Spinal cord (tissue), 10 donors: ENCODE results near the gene ST6GALNAC3. TPM values are rescaled to one million over a fixed set of nuclear protein-coding genes. Genes with fewer than 3 reads are reported as not detected.
"Not testable (repeated sequence)": the region's sequence is repeated elsewhere in the genome, so short reads cannot be mapped to it uniquely, and the experiment has no call there.

Experiments used
- DNase-seq, 6 donors: peaks; one replicate each; pipeline versions ENCODE4 v3.0.0 to v3.0.0-alpha.2; 2013 to 2015; ENCODE audit warnings: low spot score in 6 of 6, low read depth in 4 of 6
- H3K27ac ChIP-seq: one replicate; pipeline ENCODE4 v1.5.1; 2013; ENCODE audit warnings: low read depth, low read length, control low read depth
- H3K27me3 ChIP-seq: one replicate; pipeline ENCODE4 v1.6.1; 2013; ENCODE audit warnings: low read length; ENCODE audit not compliant: control insufficient read depth, insufficient read depth
- H3K36me3 ChIP-seq: one replicate; pipeline ENCODE4 v1.6.1; 2013; ENCODE audit warnings: low read length; ENCODE audit not compliant: control insufficient read depth, insufficient read depth
- H3K4me1 ChIP-seq: one replicate; pipeline ENCODE4 v1.6.1; 2013; ENCODE audit warnings: low read length; ENCODE audit not compliant: control insufficient read depth, insufficient read depth
- H3K4me3 ChIP-seq: one replicate; pipeline ENCODE4 v1.5.1; 2013; ENCODE audit warnings: low read depth, low read length, control low read depth
- H3K9me3 ChIP-seq: one replicate; pipeline ENCODE4 v1.6.1; 2013; ENCODE audit warnings: low read length; ENCODE audit not compliant: control insufficient read depth, insufficient read depth
- WGBS: methylation state at CpG from one replicate; pipeline ENCODE4 v1.1.5; 2013; ENCODE audit warnings: missing lambda C conversion rate; ENCODE audit not compliant: insufficient coverage; 5-methylcytosine and 5-hydroxymethylcytosine counted together
- polyA plus RNA-seq, 2 donors: library from polyadenylated mRNA; unstranded; fragments of 120-200 nt; gene quantifications; one replicate each; pipeline ENCODE4 v1.2.1, GENCODE V29; 2013; ENCODE audit not compliant: insufficient read length in 2 of 2
- total RNA-seq, 2 donors: library from RNA; depleted of rRNA in 1 of 2; stranded (reverse); fragments of 120-200 nt in 1 of 2; fragments of >200 nt in 1 of 2; gene quantifications; one replicate each; pipeline versions ENCODE4 v1.2.3 to v1.2.4, GENCODE V29; 2013 to 2014
- donor health status: healthy.

The ST6GALNAC3 gene
- total and polyA plus RNA-seq, 4 donors, result 17.2 to 64.0 (median 26.0) TPM

DNA sequence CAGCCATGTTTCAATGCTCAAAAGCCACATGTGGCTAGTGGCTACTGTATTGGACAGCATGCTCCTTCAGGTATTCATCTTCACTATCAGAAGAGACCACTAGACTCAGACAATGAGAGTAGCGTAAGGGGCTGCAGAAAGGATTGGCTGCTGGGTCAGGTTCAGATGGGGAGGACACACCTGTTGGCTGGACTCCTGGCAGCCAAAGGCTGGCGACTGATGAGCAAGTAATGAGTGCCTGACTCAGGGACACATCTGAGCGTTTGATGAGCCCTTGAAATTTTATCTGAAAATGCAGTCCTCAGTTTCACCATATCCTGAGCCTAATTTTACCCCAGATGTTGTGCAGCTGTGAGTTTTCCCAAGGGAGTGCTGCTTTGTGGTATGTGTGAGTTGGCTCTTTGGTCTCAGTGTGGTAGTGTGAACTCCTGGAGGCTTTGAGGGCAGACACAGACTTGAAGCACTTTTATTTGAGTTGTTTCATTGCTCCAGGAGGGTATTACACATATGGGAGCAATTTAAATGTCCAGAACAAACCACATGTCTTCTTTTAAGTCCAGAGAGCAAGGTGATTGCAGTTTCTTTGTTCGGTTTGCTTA, 9.6 kb downstream of the ST6GALNAC3 start:
- 76% methylated on average over 3 of the region's 4 CpGs for WGBS
- no peaks in the 10 kb centered on the region for H3K4me1 ChIP-seq
- H3K27ac ChIP-seq, result no peak overlapping the region
- H3K27me3 ChIP-seq, result no peaks in the 10 kb centered on the region
- no peaks in the 10 kb centered on the region for H3K36me3 ChIP-seq
- no peak overlapping the region for H3K4me3 ChIP-seq
- no peaks in the 10 kb centered on the region for H3K9me3 ChIP-seq
- DNase-seq, result peak in 2 of 6 donors; percentile 25 to 44

- DNase-seq, result no peak
- Histone ChIP-seq H3K27me3 (no peaks in the 10 kb centered on the region), H3K36me3 (no peaks in the 10 kb centered on the region), H3K9me3 (no peaks in the 10 kb centered on the region), H3K4me3 (no peak overlapping the region), H3K27ac (no peak overlapping the region), H3K4me1 (no peaks in the 10 kb centered on the region)
- WGBS, result no CpG with 5 or more reads among the region's 3 CpGs
Observed at GRCh38 chr1:76084685-76085084, 10.1 kb downstream of the ST6GALNAC3 start.

- WGBS, result no CpG with 5 or more reads among the region's 3 CpGs
- no peak overlapping the region for H3K27ac ChIP-seq
- no peaks in the 10 kb centered on the region for H3K4me1 ChIP-seq
- H3K9me3 ChIP-seq, result no peaks in the 10 kb centered on the region
- no peaks in the 10 kb centered on the region for H3K27me3 ChIP-seq
- no peak for DNase-seq
- no peaks in the 10 kb centered on the region for H3K36me3 ChIP-seq
- H3K4me3 ChIP-seq, result no peak overlapping the region
Observed at GRCh38 chr1:76086109-76086508, 11.6 kb downstream of the ST6GALNAC3 start.

GRCh38 chr1:76086597-76086996, 12.1 kb downstream of the ST6GALNAC3 start:
- Histone ChIP-seq H3K27ac (no peak overlapping the region), H3K4me3 (no peak overlapping the region), H3K36me3 (no peaks in the 10 kb centered on the region), H3K9me3 (no peaks in the 10 kb centered on the region), H3K27me3 (no peaks in the 10 kb centered on the region), H3K4me1 (no peaks in the 10 kb centered on the region)
- no peak for DNase-seq
- 86% methylated on average over 1 of the region's 2 CpGs for WGBS

- Histone ChIP-seq H3K4me1 (no peaks in the 10 kb centered on the region), H3K4me3 (no peak overlapping the region), H3K9me3 (no peaks in the 10 kb centered on the region), H3K27ac (no peak overlapping the region), H3K27me3 (no peaks in the 10 kb centered on the region), H3K36me3 (no peaks in the 10 kb centered on the region)
- DNase-seq, result no peak
- 87% methylated on average over 6 of the region's 7 CpGs for WGBS
Observed at GRCh38 chr1:76090283-76091203, 16.0 kb downstream of the ST6GALNAC3 start.

GRCh38 chr1:76092812-76093211, 18.3 kb downstream of the ST6GALNAC3 start:
- Histone ChIP-seq H3K36me3 (no peaks in the 10 kb centered on the region), H3K27me3 (no peaks in the 10 kb centered on the region), H3K9me3 (no peaks in the 10 kb centered on the region), H3K27ac (no peak overlapping the region), H3K4me3 (no peak overlapping the region), H3K4me1 (peaks cover 3% of the 10 kb centered on the region)
- WGBS, result 100% methylated on average over 2 of the region's 3 CpGs
- DNase-seq, result no peak

- Histone ChIP-seq H3K4me3 (no peak overlapping the region), H3K27ac (no peak overlapping the region), H3K27me3 (no peaks in the 10 kb centered on the region), H3K36me3 (no peaks in the 10 kb centered on the region), H3K9me3 (no peaks in the 10 kb centered on the region), H3K4me1 (peaks cover 3% of the 10 kb centered on the region)
- 77% methylated on average over 6 of the region's 8 CpGs for WGBS
- no peak for DNase-seq
Observed at GRCh38 chr1:76093522-76094312, 19.2 kb downstream of the ST6GALNAC3 start.

- no peaks in the 10 kb centered on the region for H3K9me3 ChIP-seq
- no peak overlapping the region for H3K27ac ChIP-seq
- no peaks in the 10 kb centered on the region for H3K27me3 ChIP-seq
- 36% methylated on average over 2 of the region's 5 CpGs for WGBS
- no peaks in the 10 kb centered on the region for H3K36me3 ChIP-seq
- peak in 1 of 6 donors; percentile 74 for DNase-seq
- no peak overlapping the region for H3K4me3 ChIP-seq
- peaks cover 3% of the 10 kb centered on the region for H3K4me1 ChIP-seq
Observed at GRCh38 chr1:76095802-76096201, 21.3 kb downstream of the ST6GALNAC3 start.

DNA sequence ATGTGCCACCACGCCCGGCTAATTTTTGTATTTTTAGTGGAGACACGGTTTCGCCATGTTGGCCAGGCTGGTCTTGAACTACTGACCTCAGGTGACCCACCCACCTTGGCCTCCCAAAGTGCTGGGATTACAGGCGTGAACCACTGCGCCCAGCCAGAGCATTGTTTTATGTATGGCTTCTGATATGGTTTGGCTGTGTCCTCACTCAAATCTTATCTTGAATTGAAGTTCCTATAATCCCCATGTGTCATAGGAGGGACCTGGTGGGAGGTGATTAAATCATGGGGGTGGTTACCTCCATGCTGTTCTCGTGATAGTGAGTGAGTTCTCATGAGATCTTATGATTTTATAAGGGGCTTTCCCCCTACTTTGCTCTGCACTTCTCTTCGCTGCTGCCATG, 22.5 kb downstream of the ST6GALNAC3 start:
- H3K27ac ChIP-seq, H3K27me3 ChIP-seq, H3K4me3 ChIP-seq, H3K36me3 ChIP-seq, H3K9me3 ChIP-seq, H3K4me1 ChIP-seq, DNase-seq: not testable (repeated sequence)
- WGBS, result 89% methylated on average over 5 of the region's 8 CpGs
